SU-DHL-6 (cell line): ENCODE data around the gene ACBD4.

ENCODE experiments used
- CTCF ChIP-seq: fragments of 200-600 bp; sonication (generic); IDR thresholded peaks from one replicate; pipeline ENCODE4 v1.5.1; 2017; ENCODE audit warnings: antibody characterized with exemption, mild to moderate bottlenecking, low read length, moderate library complexity; ENCODE audit not compliant: insufficient read depth, poor library complexity, severe bottlenecking
- EZH2phosphoT487 ChIP-seq: fragments of 200-600 bp; sonication (generic), shearing (Covaris generic); conservative IDR thresholded peaks from 2 replicates; pipeline ENCODE4 v1.6.1; 2018; ENCODE audit warnings: mild to moderate bottlenecking, antibody characterized with exemption, low read length, moderate library complexity, mixed read lengths

- no peak for TF ChIP-seq CTCF
- no peak for TF ChIP-seq EZH2phosphoT487
These were observed 11.5 kb downstream of the ACBD4 start for GRCh38 chr17:45146890-45147580.
